Hematopoietic multipotent progenitor cell treated with erythropoietin and hydrocortisone succinate and interleukin-3 and kit ligand, for 17 days (in vitro differentiated cells): ENCODE data around the gene FBRS.
"Not testable (repeated sequence)": the region's sequence is repeated elsewhere in the genome, so short reads cannot be mapped to it uniquely, and the experiment has no call there.

Experiments
- DNase-seq: peaks from one replicate; pipeline ENCODE4 v3.0.0-alpha.2; 2015; ENCODE audit warnings: low spot score

The FBRS gene

GRCh38 chr16:30657866-30658730 is at the start of gene FBRS:
FBRS (plus strand) TSS chr16:30658431; CDS start chr16:30659519, 1,088 bp downstream.
- peak; percentile 100 for DNase-seq

GRCh38 chr16:30609002-30609925 is 49.0 kb upstream of the FBRS start:
- DNase-seq: no peak

GRCh38 chr16:30609926-30610839 is 48.0 kb upstream of the FBRS start, which contains the start of gene ZNF689:
ZNF689 (minus strand) TSS chr16:30610389; CDS start chr16:30610041, 348 bp downstream.
- peak; percentile 97 for DNase-seq

- peak; percentile 54 for DNase-seq
Observed at GRCh38 chr16:30615358-30616091, 42.7 kb upstream of the FBRS start.

- no peak for DNase-seq
Observed at GRCh38 chr16:30619202-30619601, 39.0 kb upstream of the FBRS start.

GRCh38 chr16:30619638-30620037 is 38.6 kb upstream of the FBRS start:
- no peak for DNase-seq

GRCh38 chr16:30620169-30620568 is 38.1 kb upstream of the FBRS start:
- DNase-seq: no peak

GRCh38 chr16:30621765-30622164 is 36.5 kb upstream of the FBRS start:
- no peak for DNase-seq

- DNase-seq: no peak
Observed at GRCh38 chr16:30622455-30623032, 35.7 kb upstream of the FBRS start.

- no peak for DNase-seq
Observed at GRCh38 chr16:30623536-30624283, 34.5 kb upstream of the FBRS start.

- DNase-seq: no peak
Observed at GRCh38 chr16:30626236-30626635, 32.0 kb upstream of the FBRS start.

GRCh38 chr16:30628628-30629540 is 29.3 kb upstream of the FBRS start:
- DNase-seq: peak; percentile 89

- DNase-seq: not testable (repeated sequence)
Observed at GRCh38 chr16:30632454-30632853, 25.8 kb upstream of the FBRS start.

GRCh38 chr16:30633526-30633925 is 24.7 kb upstream of the FBRS start:
- DNase-seq: no peak

GRCh38 chr16:30636599-30636998 is 21.6 kb upstream of the FBRS start:
- DNase-seq: no peak

GRCh38 chr16:30637139-30637538 is 21.1 kb upstream of the FBRS start:
- DNase-seq: not testable (repeated sequence)

- peak; percentile 75 for DNase-seq
Observed at GRCh38 chr16:30637944-30638343, 20.3 kb upstream of the FBRS start.

- DNase-seq: no peak
Observed at GRCh38 chr16:30641378-30641982, 16.8 kb upstream of the FBRS start.
